Bone marrow (tissue), 2 donors: ENCODE results near the gene ROBO1.

ENCODE experiments used
- DNase-seq, 2 donors: peaks; one replicate each; lab custom pipeline; 2025; lab: John Stamatoyannopoulos, UW

ROBO1 gene

DNA sequence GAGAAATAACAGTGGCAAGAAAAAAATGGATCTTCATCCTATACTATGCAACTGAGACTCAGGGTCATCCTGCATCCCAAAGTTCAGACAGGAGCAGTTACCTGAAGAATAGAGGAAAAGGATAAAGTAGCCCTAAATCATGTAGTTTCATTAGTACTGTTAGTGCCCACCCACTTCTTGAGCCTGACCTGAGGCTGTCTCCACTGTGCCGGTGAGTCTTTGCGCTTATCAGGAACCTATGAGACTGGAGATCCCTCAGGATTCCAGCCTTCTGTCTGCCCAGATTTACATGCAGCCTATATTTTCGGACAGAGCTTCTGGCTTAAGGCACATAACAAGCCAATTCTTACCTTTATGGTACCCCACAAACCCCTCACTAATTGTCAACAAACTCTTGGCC lies 791.6 kb downstream of the ROBO1 start:
- no peak for DNase-seq

DNA sequence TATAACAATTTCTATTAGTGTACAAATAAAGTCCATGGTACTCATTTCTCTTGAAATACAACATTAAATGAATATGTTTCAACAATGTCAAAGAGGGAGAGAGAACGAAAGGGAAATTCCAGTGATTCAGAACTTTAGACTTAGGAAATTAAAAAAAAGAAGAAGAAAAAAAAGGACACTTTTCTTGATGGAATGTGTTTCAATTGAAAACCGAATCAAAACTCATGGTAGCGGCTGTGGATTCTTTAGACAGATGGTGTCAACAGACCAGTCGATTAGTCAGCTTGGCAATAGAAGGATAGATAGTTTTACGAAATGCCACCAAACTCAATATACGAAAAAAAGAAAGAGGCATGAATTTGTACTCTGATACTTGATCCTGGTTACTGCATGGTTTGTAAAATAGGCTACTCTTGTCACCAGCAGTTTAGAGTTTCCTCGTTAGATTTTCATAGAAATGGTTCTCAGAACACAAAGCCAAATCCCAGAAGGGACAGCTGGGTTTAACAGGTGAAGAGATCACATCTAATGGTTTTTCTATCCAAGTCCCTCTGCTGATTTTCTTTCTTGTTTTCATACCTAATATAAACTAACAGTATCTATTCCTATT lies 793.5 kb downstream of the ROBO1 start:
- no peak for DNase-seq

- DNase-seq, result no peak
These were observed 795.0 kb downstream of the ROBO1 start for GRCh38 chr3:78972617-78973301.

DNA sequence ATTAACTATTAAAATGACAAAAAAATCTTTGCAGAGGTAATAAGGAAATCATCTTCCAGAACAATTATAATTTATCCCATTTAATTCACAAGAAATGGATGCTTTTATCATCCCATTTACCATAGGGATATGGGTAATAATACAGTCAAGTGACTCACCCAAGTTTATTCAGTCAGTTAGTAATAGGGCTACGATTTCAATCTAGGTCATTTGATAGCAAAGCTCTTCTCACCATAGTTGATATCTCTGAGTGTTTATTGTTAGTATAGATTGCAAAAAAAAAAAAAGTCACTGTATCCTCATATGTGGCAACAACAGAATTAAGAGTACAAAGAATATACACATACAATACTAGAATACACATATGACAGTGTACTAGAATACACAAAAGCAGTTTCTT lies 797.1 kb downstream of the ROBO1 start:
- no peak for DNase-seq

DNA sequence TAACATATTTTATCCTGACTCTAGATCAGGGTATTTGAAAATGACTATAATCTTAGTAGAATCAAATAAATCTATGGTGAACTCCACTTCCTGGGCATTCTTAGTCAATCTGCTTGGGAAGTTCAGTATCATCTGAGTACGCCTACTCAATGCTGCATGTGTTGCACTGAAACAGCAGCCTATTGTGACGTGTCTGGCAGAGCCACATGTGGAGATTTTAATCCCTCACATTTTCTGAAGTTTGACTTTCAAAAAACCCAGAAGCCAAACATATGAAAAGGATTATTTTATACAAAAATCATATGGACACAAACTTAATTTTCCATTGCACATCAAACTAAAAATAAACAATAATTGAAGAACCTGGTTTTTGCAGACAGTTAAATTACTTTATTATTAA lies 798.3 kb downstream of the ROBO1 start:
- DNase-seq, result no peak

DNA sequence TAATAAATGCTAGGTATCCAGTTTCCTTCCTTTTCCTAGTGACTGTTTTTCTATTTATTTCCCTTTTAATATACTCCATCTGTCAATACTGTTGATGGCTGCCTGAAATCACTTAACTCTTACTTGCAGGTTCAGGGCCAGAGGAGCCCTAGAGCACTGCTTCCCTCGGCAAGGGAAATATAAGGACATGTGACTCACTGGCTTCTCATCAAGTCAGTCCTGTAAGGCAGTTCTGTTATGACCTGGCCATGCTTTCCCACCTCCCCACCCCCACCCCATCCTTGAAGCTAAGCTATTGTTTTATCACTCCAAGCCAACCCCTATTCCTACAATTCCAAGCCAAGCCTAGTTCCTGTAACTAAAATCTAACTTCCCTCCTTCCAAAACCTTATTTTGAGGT lies 800.7 kb downstream of the ROBO1 start:
- no peak for DNase-seq

DNA sequence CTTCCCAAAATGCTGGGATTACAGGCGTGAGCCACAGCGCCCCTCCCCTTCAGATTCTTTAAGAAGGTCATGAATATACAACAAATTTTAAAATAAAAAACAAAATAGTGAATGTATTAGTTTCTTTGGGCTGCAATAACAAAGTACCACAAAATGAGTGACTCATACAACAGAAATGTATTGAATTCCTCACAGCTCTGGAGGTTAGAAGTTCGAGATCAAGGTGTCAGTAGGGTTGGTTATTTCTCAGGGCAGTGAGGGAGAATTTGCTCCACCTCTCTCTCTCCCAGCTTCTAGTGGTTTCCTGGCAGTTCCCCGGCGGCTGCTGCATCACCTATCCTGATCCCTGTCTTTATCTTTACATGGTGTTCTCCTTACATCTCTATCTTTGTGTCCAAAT lies 804.0 kb downstream of the ROBO1 start:
- DNase-seq, result no peak

GRCh38 chr3:78957456-78957855 lies 810.3 kb downstream of the ROBO1 start:
- no peak for DNase-seq

DNA sequence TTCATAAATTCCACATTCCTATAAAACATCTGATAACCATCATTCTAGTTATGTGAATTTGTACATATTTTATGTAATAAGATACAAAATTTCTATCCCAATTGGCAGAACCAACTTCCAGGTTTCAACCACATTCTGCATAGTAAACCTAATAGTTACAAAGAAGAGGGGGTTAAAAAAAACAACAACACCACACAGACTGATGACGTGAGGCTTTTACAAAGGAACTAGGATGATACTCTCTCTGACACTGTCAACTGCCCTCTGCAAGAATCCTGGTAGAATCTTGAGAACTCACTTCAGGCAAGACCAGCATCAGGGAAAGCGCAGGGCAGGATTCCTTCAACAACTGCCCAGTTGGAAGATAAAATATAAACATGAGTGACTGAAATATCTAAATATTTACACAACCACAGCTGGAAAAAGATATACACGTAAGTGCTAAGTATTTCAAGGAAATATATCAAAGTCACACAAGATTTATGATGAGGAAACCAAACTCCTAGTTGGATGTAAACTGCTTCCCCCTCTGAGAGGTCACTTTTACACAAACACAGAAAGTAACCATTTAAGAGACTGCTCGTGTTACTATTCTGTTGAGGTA lies 816.4 kb downstream of the ROBO1 start:
- DNase-seq, result no peak

- no peak for DNase-seq
These were observed 826.2 kb downstream of the ROBO1 start for GRCh38 chr3:78941587-78941986.

GRCh38 chr3:78940626-78941025 lies 827.2 kb downstream of the ROBO1 start:
- no peak for DNase-seq

GRCh38 chr3:78940128-78940527 lies 827.7 kb downstream of the ROBO1 start:
- DNase-seq, result no peak

DNA sequence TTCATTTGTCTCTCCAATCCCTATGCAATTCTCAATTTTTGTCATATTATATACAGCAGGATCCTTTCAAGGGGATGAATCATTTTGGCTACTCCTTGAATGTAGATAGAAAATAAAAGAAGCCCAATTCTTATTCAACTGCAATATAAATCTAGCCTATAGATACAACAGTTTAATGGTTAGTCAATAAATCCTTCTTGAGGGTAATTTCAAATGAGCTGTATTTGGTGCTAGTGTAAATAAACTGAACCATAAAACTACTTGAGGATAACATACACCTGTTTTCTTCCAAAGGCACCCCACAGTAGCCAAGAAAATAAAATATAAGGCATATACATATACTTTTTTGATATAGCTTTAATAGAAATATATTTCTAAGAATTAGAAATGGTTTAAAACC lies 830.3 kb downstream of the ROBO1 start:
- no peak for DNase-seq

DNA sequence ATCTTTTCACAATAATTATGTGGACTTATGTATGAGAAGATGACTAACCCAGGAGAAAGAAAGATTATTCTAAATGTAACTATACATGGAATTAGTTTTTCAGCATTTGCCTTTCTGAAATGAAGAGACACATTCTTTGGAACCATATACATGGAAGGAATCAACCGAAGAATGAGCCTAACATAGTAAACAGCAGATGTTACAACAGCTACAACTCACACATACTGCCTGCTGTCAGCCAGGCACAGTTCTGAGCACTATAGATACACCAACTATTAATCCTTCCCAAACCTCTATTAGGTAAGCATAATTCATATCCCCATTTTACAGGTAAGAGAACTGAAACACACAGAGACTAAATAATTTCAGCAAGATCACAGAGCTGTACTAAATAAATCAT lies 840.0 kb downstream of the ROBO1 start:
- no peak for DNase-seq

- DNase-seq, result no peak
These were observed 841.3 kb downstream of the ROBO1 start for GRCh38 chr3:78926523-78926922.

DNA sequence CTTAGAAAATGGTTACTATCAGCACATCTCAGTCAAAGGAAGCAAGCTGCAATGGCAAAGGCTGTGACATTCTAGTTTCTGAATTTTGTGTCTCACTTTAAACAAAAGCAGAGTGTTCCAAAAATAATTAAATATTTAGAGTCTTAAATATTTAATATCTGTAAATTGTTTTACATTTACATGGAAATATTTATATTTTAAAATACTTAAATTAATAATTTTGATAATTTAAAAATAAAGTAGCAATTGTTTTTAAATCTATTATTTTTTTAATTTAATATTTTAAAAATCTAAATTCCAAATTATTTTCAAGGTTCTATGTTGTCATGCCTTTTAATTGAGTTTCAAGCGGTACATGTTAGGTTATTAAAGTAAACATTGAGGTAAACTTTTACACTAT lies 843.1 kb downstream of the ROBO1 start:
- no peak for DNase-seq

- no peak for DNase-seq
These were observed 848.6 kb downstream of the ROBO1 start for GRCh38 chr3:78919021-78919755.

GRCh38 chr3:78918361-78919020 lies 849.3 kb downstream of the ROBO1 start:
- DNase-seq, result no peak

GRCh38 chr3:78917536-78917935 lies 850.3 kb downstream of the ROBO1 start:
- DNase-seq, result no peak

DNA sequence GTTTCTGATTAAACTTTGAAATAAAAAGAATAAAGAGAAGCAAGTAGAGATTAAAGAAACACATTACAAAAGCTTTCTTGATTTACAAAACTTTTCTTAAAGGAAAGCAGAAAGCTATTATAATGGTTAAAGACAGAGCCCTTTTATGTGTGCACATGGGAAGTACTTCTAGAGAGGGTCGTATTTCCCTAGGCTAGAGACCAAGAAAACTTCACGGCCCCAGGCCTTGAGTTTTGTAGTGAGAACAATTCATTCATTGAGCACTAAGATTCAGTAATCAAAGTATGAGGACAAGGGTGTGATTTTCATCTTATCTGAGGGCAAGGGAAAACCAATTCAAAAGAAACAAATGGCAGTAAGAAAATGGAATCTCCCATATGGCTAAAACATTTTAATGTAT lies 854.1 kb downstream of the ROBO1 start:
- no peak for DNase-seq

DNA sequence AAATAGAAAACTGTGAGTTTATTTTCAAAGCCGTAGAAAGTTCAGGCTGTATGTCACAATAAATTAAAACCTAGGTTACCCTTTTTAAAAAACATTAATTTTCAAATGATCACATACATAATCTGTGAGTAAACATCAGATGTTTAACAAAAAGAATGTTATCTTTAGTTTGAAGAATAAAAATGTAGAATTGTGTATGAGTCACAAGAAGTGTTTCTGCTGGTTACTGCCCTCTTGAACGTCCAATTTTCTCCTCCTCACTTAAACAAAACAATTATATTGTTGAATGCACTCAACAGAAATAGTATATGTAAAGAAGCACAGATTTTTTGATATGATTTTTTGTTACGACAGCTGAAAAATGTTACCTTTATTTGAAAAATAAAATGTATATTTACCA lies 855.1 kb downstream of the ROBO1 start:
- DNase-seq, result no peak

GRCh38 chr3:78912259-78912658 lies 855.5 kb downstream of the ROBO1 start:
- DNase-seq, result no peak

DNA sequence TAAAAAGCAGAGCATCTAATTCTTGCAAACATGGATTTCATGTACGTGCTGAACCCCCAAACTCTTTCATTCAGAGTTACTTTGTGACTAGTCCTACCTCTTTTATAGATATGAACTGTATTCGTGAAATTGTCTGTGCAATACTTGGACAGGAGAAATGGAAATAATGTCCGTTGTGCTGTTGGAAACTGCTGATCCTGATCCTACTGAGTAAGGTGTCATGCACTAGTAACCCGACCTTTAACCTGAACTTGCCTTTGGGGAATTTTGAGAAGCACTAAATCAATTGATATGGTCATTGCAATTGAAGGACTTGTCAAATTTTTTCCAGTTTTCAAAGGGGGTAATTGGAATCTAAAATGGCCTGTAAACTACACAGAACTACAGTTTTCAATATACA lies 856.4 kb downstream of the ROBO1 start:
- DNase-seq, result no peak
